Sigmoid colon (tissue), 7 donors: Measurements from ENCODE around the gene HDGF. TPM values are rescaled to one million over a fixed set of nuclear protein-coding genes. Genes with fewer than 3 reads are reported as not detected.
A peak's percentile ranks its signal among the peaks of the same experiment; 100 is the strongest.
"Not testable (repeated sequence)": the region's sequence is repeated elsewhere in the genome, so short reads cannot be mapped to it uniquely, and the experiment has no call there.

Experiments
- DNase-seq: peaks from one replicate; pipeline ENCODE4 v3.0.0-alpha.2; 2019
- H3K27ac ChIP-seq, 4 donors: fragments of 200-600 bp; sonication (generic); one replicate each; pipeline ENCODE4 v1.5.1; 2016 to 2019; ENCODE audit warnings: mild to moderate bottlenecking in 1 of 4
- H3K27me3 ChIP-seq, 3 donors: fragments of 200-600 bp; sonication (generic); one replicate each; pipeline ENCODE4 v1.5.1; 2019; ENCODE audit warnings: mild to moderate bottlenecking in 1 of 3
- H3K36me3 ChIP-seq, 4 donors: fragments of 200-600 bp; sonication (generic); one replicate each; pipeline ENCODE4 v1.5.1; 2016 to 2019
- H3K4me1 ChIP-seq, 4 donors: fragments of 200-600 bp; sonication (generic); one replicate each; pipeline ENCODE4 v1.5.1; 2017 to 2019
- H3K4me3 ChIP-seq, 4 donors: fragments of 200-600 bp; sonication (generic); one replicate each; pipeline ENCODE4 v1.5.1; 2017 to 2019; ENCODE audit warnings: mild to moderate bottlenecking in 2 of 4, moderate library complexity in 1 of 4
- H3K9me3 ChIP-seq, 4 donors: fragments of 200-600 bp in 3 of 4; sonication (generic) in 3 of 4; one replicate each; pipeline versions ENCODE4 v1.5.1 to v1.6.1; 2013 to 2019
- EP300 ChIP-seq, 4 donors: sonication (generic); formaldehyde crosslinking; IDR thresholded peaks; one replicate each; pipeline ENCODE4 v1.6.1; 2017; ENCODE audit warnings: antibody characterized with exemption in 4 of 4
- POLR2A ChIP-seq, 2 donors: fragments of 450-650 bp; IDR thresholded peaks; one replicate each; pipeline ENCODE4 v1.6.1; 2016; ENCODE audit warnings: antibody characterized with exemption in 2 of 2, mild to moderate bottlenecking in 2 of 2, moderate library complexity in 2 of 2
- POLR2AphosphoS5 ChIP-seq, 4 donors: sonication (generic); formaldehyde crosslinking; IDR thresholded peaks; one replicate each; pipeline ENCODE4 v1.6.1; 2017; ENCODE audit warnings: antibody characterized with exemption in 4 of 4
- WGBS, 2 donors: extraction: QIAGEN DNeasy Blood & Tissue Kit; methylation state at CpG; one replicate each; pipeline ENCODE4 v1.1.7; 2013; 5-methylcytosine and 5-hydroxymethylcytosine counted together
- intact Hi-C: fragments of 100-400 bp; cut with DNase I; formaldehyde crosslinking; loops from one replicate; pipeline ENCODE4 v1.15.1; 2023
- polyA plus RNA-seq, 3 donors: library from polyadenylated mRNA; stranded (reverse); fragments of 200-250 nt; gene quantifications; one replicate each; pipeline ENCODE4 v1.2.3, GENCODE V29; 2013
- total RNA-seq, 4 donors: library from RNA; depleted of rRNA; stranded (reverse); fragments of >200 nt; gene quantifications; one replicate each; pipeline ENCODE4 v1.1.0, GENCODE V29; 2016
- TF ChIP-seq, protein P1 (sequence below), 4 experiments: fragments of 450-650 bp in 3 of 4; fragments of 200-600 bp in 1 of 4; IDR thresholded peaks; one replicate each; pipeline ENCODE4 v1.5.1; 2016 to 2019; ENCODE audit warnings: antibody characterized with exemption in 4 of 4, mild to moderate bottlenecking in 3 of 4, moderate library complexity in 2 of 4
- donor health status: healthy with polysubstance abuse.
- donor health status: Bipolar disorder and iron deficiency.
- donor health status: healthy.

Gene HDGF
- total and polyA plus RNA-seq, 7 donors, result 108 to 297 (median 128) TPM

GRCh38 chr1:156767879-156768604, 16.6 kb upstream of the HDGF start:
- WGBS, 2 donors, result 0 to 1% methylated on average over 31 of the region's 31 CpGs
- DNase-seq, result peak; percentile 74
- intact Hi-C loops, result loop anchor here (2.0 to 5.0 kb wide), 2 partner anchors 17 to 41 kb away; partner anchors contain the start of genes HDGF, ISG20L2 and METTL25B

GRCh38 chr1:156767101-156767878, 15.8 kb upstream of the HDGF start, which contains the start of gene PRCC:
PRCC (plus strand) TSS chr1:156767535; CDS start chr1:156767772, 237 bp downstream.
- peaks cover 0 to 50% (median 47%) of the 10 kb centered on the region in 4 donors for H3K4me1 ChIP-seq
- WGBS, 2 donors, result 0% methylated on average over 50 of the region's 50 CpGs
- intact Hi-C loops, result loop anchor here (2.0 to 5.0 kb wide), 2 partner anchors 16 to 40 kb away; partner anchors contain the start of genes HDGF, ISG20L2 and METTL25B

More at GRCh38 chr1:156767879-156768604, 16.6 kb upstream of the HDGF start:
- Histone ChIP-seq H3K4me3 (peak overlapping the region; percentile 67 to 99 (median 86)), H3K36me3 (peaks cover 0 to 18% (median 6%) of the 10 kb centered on the region in 4 donors), H3K9me3 (no peaks in the 10 kb centered on the region), H3K4me1 (peaks cover 0 to 58% (median 54%) of the 10 kb centered on the region in 4 donors), H3K27ac (peak overlapping the region; percentile 92 to 96 (median 93)), H3K27me3 (no peaks in the 10 kb centered on the region)
- no peak for TF ChIP-seq EP300 (IDR thresholded peaks at IDR 0.05)
- TF ChIP-seq, protein P1, sequence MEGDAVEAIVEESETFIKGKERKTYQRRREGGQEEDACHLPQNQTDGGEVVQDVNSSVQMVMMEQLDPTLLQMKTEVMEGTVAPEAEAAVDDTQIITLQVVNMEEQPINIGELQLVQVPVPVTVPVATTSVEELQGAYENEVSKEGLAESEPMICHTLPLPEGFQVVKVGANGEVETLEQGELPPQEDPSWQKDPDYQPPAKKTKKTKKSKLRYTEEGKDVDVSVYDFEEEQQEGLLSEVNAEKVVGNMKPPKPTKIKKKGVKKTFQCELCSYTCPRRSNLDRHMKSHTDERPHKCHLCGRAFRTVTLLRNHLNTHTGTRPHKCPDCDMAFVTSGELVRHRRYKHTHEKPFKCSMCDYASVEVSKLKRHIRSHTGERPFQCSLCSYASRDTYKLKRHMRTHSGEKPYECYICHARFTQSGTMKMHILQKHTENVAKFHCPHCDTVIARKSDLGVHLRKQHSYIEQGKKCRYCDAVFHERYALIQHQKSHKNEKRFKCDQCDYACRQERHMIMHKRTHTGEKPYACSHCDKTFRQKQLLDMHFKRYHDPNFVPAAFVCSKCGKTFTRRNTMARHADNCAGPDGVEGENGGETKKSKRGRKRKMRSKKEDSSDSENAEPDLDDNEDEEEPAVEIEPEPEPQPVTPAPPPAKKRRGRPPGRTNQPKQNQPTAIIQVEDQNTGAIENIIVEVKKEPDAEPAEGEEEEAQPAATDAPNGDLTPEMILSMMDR (IDR thresholded peaks at IDR 0.05), result no peak
- no peak for TF ChIP-seq POLR2A (IDR thresholded peaks at IDR 0.05)
- TF ChIP-seq POLR2AphosphoS5 (IDR thresholded peaks at IDR 0.05), result no peak

DNA sequence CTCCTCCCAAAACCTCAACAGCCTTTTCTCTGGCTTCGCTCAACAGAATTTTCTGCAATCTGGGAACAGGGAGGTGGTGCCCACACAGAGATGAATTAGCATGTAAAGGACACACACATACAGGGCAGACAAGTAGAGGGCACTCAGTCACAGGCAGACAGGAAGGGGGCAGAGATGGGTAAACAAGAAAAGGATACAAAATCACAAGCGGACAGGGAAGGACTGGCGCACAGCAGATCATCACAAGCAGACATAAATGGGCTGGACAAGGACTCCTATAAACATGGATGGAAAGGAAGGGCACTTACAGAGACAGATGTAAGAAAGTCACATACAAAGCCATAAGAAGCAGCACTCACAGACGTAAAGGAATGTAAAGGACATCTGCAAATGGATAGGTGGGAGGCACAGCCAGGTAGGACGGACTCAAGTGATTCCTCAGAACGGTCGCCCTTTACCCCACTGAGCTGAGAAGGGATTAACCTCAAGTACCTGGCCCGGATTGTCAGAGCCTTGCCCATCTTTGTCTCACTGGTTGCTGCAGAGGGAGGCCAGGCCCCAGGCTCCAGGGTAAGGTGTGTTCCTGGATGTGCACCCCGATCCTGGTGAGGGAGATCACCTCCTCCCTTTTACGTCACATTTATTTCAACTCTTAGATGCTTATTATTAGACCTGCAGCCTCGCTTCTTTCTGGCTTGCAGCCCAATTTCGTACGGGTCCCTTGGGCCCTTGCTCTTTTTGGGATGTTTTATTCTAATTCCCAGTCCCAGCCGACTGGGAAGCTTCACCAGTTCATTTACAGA, 15.0 kb upstream of the HDGF start:
- TF ChIP-seq EP300 (IDR thresholded peaks at IDR 0.05) (no peak), POLR2A (IDR thresholded peaks at IDR 0.05) (no peak), POLR2AphosphoS5 (IDR thresholded peaks at IDR 0.05) (no peak)
- TF ChIP-seq, protein P1 (IDR thresholded peaks at IDR 0.05), result no peak
- Histone ChIP-seq H3K4me3 (peak overlapping the region; percentile 67 to 99 (median 82)), H3K27ac (peak overlapping the region; percentile 91 to 96 (median 94)), H3K27me3 (no peaks in the 10 kb centered on the region), H3K9me3 (no peaks in the 10 kb centered on the region), H3K36me3 (peaks cover 0 to 14% (median 6%) of the 10 kb centered on the region in 4 donors), H3K4me1 (peaks cover 0 to 46% (median 41%) of the 10 kb centered on the region in 4 donors)
- intact Hi-C loops, result loop anchor here (2.0 to 5.0 kb wide), 2 partner anchors 16 to 39 kb away; partner anchors contain the start of genes HDGF, ISG20L2 and METTL25B
- DNase-seq, result peak; percentile 51
- 5 to 8% methylated on average over 14 of the region's 14 CpGs for WGBS, 2 donors

More at GRCh38 chr1:156767101-156767878, 15.8 kb upstream of the HDGF start, which contains the start of gene PRCC:
- Histone ChIP-seq H3K36me3 (peaks cover 0 to 18% (median 6%) of the 10 kb centered on the region in 4 donors), H3K27ac (peak within 1 kb of the TSS; percentile 92 to 96 (median 94)), H3K9me3 (no peaks in the 10 kb centered on the region), H3K4me3 (peak within 1 kb of the TSS; percentile 67 to 99 (median 86)), H3K27me3 (no peaks in the 10 kb centered on the region)
- DNase-seq, result peak; percentile 99
- TF ChIP-seq POLR2AphosphoS5 (IDR thresholded peaks at IDR 0.05), result peak; percentile 75 to 87 (median 79)
- TF ChIP-seq EP300 (IDR thresholded peaks at IDR 0.05), result peak in 1 of 4 donors; percentile 60
- TF ChIP-seq POLR2A (IDR thresholded peaks at IDR 0.05), result peak in 1 of 2 donors; percentile 19
- TF ChIP-seq, protein P1 (IDR thresholded peaks at IDR 0.05), result no peak

- Histone ChIP-seq H3K36me3 (peaks cover 0 to 6% (median 4%) of the 10 kb centered on the region in 4 donors), H3K9me3 (no peaks in the 10 kb centered on the region), H3K4me3 (no peak overlapping the region), H3K4me1 (peaks cover 0 to 37% (median 33%) of the 10 kb centered on the region in 4 donors), H3K27ac (no peak overlapping the region), H3K27me3 (no peaks in the 10 kb centered on the region)
- WGBS, 2 donors, result 88 to 92% methylated on average over 5 of the region's 5 CpGs
- intact Hi-C loops, result loop anchor here (2.0 to 5.0 kb wide), 2 partner anchors 15 to 38 kb away; partner anchors contain the start of genes HDGF, ISG20L2 and METTL25B
- no peak for DNase-seq
- TF ChIP-seq, protein P1 (IDR thresholded peaks at IDR 0.05), result no peak
- TF ChIP-seq EP300 (IDR thresholded peaks at IDR 0.05) (no peak), POLR2A (IDR thresholded peaks at IDR 0.05) (no peak), POLR2AphosphoS5 (IDR thresholded peaks at IDR 0.05) (no peak)
These were observed 14.2 kb upstream of the HDGF start for GRCh38 chr1:156765666-156766065.

- peak; percentile 38 for DNase-seq
These were observed 13.7 kb upstream of the HDGF start for GRCh38 chr1:156765136-156765535.

More at GRCh38 chr1:156765136-156765535, 13.7 kb upstream of the HDGF start:
- not testable (repeated sequence) for H3K27ac ChIP-seq, H3K9me3 ChIP-seq, H3K36me3 ChIP-seq, H3K4me3 ChIP-seq, H3K27me3 ChIP-seq
- intact Hi-C loops, result loop anchor here (5.0 kb wide), 1 partner anchor 38 kb away; the partner anchor contains the start of genes ISG20L2 and METTL25B
- 95 to 97% methylated on average over 15 of the region's 15 CpGs for WGBS, 2 donors
- H3K4me1 ChIP-seq, result peaks cover 0 to 32% (median 27%) of the 10 kb centered on the region in 4 donors
